ENCODE data around the gene TEX38. TPM values are rescaled to one million over a fixed set of nuclear protein-coding genes. Genes with fewer than 3 reads are reported as not detected.
"Not testable (repeated sequence)": the region's sequence is repeated elsewhere in the genome, so short reads cannot be mapped to it uniquely, and the experiment has no call there.

Gene TEX38
- polyA plus RNA-seq (ENCODE audit: insufficient read length in 3 of 3), result under 1 TPM; 0.24 to 0.64 (median 0.57) TPM
- long read RNA-seq, donor 1, result 0 reads
- long read RNA-seq, donor 2, result 0 reads
- long read RNA-seq, donor 3, result 0 reads
- long read RNA-seq, donor 4, result 0 reads
- long read RNA-seq, donor 5, result 0 reads
- long read RNA-seq, donor 6, result 0 reads
- long read RNA-seq, donor 7, result 0 reads
- long read RNA-seq, donor 8, result 0 reads
- long read RNA-seq, donor 9, result 0 reads
- long read RNA-seq, donor 10, result 0 reads
- long read RNA-seq, donor 11, result 0 reads
- long read RNA-seq, donor 12, result 0 reads
- long read RNA-seq, donor 13, result 0 reads
- long read RNA-seq, donor 14, result 0 reads
- long read RNA-seq, donor 15, result 0 reads
- long read RNA-seq, donor 16, result 0 reads

DNA sequence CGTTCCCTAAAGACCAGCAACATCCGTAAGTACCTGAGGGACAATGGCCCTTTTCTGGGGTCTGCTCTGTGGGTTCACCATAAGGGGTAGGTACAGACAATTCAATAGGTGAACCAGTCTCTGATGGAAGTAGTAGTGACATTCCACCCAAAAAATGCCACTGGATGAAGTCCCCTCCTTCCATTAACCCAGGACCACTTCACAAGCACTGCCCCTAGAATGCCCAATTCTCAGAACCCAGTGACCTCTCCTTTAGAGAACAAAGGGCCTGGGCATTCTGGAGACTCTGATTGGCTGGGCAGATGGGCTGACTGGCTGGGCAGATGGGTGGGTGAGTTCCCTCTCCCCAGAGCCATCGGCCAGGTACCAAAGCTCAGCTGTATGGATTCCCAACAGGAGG lies at the start of gene TEX38:
Gene TEX38 (plus strand): TSS at position 301 of the 400 bp plus-strand sequence. CDS start 81 bp downstream, at position 382.
- DNase-seq (ENCODE audit: extremely low read depth in 1 of 11, low read depth in 9 of 11, low spot score in 4 of 11), result no peak

GRCh38 chr1:46621930-46622329 lies 49.7 kb upstream of the TEX38 start:
- no peak for DNase-seq (ENCODE audit: extremely low read depth in 1 of 11, low read depth in 9 of 11, low spot score in 4 of 11)

DNA sequence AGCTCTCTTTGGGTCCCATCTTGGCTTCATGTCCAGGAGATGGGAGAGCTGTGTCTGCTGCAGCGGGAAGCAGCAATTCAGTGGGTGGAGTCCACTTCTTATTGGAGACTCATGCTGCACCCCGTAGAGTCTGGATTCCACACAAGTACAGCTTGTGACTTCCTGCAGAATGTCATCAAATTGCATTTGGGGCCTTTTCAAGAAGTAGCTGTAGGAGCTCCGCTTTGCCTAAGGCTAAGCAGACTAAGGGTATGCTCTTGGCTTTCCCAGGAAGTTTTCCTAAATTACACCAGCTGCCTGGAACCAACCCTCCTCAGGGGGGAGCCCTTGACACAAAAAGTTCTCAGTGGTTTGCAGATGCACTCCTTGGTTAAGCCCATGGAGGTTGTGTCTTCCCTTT lies 49.3 kb upstream of the TEX38 start:
- DNase-seq (ENCODE audit: extremely low read depth in 1 of 11, low read depth in 9 of 11, low spot score in 4 of 11), result no peak

- no peak for DNase-seq (ENCODE audit: extremely low read depth in 1 of 11, low read depth in 9 of 11, low spot score in 4 of 11)
Measured at GRCh38 chr1:46623743-46624644, 47.7 kb upstream of the TEX38 start.

GRCh38 chr1:46630719-46631118 lies 40.9 kb upstream of the TEX38 start:
- no peak for DNase-seq (ENCODE audit: extremely low read depth in 1 of 11, low read depth in 9 of 11, low spot score in 4 of 11)

- DNase-seq (ENCODE audit: extremely low read depth in 1 of 11, low read depth in 9 of 11, low spot score in 4 of 11), result no peak
Measured at GRCh38 chr1:46635205-46635604, 36.4 kb upstream of the TEX38 start.

- no peak for DNase-seq (ENCODE audit: extremely low read depth in 1 of 11, low read depth in 9 of 11, low spot score in 4 of 11)
Measured at GRCh38 chr1:46637444-46638083, 34.1 kb upstream of the TEX38 start.

- no peak for DNase-seq (ENCODE audit: extremely low read depth in 1 of 11, low read depth in 9 of 11, low spot score in 4 of 11)
Measured at GRCh38 chr1:46638921-46639320, 32.7 kb upstream of the TEX38 start.

- no peak for DNase-seq (ENCODE audit: extremely low read depth in 1 of 11, low read depth in 9 of 11, low spot score in 4 of 11)
Measured at GRCh38 chr1:46639547-46639946, 32.1 kb upstream of the TEX38 start.

DNA sequence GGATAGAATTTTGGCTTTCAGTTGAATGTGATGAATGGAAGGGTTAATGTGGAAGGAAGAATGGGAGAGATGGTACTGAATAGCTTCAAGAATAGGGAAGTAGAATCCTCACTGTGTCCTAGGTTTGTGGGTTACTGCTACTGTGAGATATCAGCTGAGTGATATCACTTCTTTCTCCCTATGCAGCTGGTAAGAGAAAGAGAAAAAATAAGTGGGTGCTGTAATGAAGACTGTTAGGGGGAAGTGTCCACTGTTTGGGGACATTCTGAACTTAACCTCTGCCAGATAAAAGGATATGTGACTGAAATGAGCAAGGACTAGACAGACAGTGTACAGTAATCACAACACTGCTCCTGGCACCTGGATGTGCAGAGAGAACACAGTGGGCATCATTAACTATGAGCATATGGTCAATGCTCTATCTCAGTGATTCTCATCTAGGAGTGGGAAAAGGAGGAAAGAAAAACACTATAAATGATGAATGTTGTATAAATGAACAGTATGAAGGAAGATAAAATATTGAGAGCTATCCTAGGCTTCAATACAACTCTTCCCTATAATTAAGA lies 29.5 kb upstream of the TEX38 start:
- no peak for DNase-seq (ENCODE audit: extremely low read depth in 1 of 11, low read depth in 9 of 11, low spot score in 4 of 11)

- DNase-seq (ENCODE audit: extremely low read depth in 1 of 11, low read depth in 9 of 11, low spot score in 4 of 11), result peak in 2 of 11 donors; percentile 21
Measured at GRCh38 chr1:46643368-46643775, 28.3 kb upstream of the TEX38 start.

DNA sequence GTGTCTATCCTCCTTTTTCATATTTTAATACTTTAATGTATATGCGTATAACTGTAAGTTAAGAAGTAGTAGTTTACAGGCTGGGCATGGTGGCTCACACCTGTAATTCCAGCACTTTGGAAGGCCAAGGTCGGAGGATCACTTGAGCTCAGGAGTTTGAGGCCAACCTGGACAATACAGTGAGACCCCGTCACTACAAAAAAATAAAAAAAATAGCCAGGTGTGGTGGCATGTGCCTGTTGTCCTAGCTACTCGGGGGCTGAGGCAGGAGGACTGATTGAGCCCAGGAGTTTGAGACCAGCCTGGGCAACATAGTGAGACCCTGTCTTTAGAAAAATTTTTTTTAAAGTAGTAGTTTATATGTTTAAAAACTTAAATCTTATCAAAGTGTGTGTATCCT lies 25.8 kb upstream of the TEX38 start:
- no peak for DNase-seq (ENCODE audit: extremely low read depth in 1 of 11, low read depth in 9 of 11, low spot score in 4 of 11)

- no peak for DNase-seq (ENCODE audit: extremely low read depth in 1 of 11, low read depth in 9 of 11, low spot score in 4 of 11)
Measured at GRCh38 chr1:46646331-46646730, 25.3 kb upstream of the TEX38 start.

- no peak for DNase-seq (ENCODE audit: extremely low read depth in 1 of 11, low read depth in 9 of 11, low spot score in 4 of 11)
Measured at GRCh38 chr1:46646844-46647243, 24.8 kb upstream of the TEX38 start.

DNA sequence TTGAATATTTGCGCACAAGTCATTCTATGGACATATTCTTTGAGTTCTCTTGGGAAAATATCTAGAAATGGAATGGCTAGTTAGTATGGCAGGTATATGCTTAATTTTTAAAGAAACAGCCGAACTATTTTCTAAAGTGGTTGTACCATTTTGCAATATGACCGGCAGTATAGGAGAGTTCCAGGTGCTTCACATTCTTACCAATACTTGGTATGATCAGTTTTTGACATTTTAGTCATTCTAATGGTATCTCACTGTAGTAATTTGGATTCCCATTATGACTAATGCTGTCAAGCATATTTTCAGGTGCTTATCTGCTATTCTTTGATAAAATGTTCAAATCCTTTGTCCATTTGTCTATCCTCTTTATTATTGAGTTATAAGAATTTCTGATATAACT lies 24.0 kb upstream of the TEX38 start:
- no peak for DNase-seq (ENCODE audit: extremely low read depth in 1 of 11, low read depth in 9 of 11, low spot score in 4 of 11)

DNA sequence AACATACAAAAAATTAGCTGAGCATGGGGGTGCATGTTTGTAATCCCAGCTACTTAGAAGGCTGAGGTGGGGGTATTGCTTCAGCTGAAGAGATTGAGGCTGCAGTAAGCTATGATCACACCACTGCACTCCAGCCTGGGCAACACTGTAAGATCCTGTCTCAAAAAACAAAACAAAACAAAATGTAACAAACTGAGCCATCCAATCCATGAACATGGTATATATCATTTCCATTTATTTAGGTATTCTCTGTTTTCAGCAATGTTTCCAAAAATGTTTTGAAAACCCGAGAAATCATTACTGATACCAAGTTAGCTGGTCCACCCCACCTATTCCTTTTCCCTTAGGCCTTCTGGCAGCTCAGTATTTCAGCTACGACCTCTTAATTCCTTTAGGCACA lies 21.9 kb upstream of the TEX38 start:
- no peak for DNase-seq (ENCODE audit: extremely low read depth in 1 of 11, low read depth in 9 of 11, low spot score in 4 of 11)

- DNase-seq (ENCODE audit: extremely low read depth in 1 of 11, low read depth in 9 of 11, low spot score in 4 of 11), result no peak
Measured at GRCh38 chr1:46650491-46650890, 21.2 kb upstream of the TEX38 start.

DNA sequence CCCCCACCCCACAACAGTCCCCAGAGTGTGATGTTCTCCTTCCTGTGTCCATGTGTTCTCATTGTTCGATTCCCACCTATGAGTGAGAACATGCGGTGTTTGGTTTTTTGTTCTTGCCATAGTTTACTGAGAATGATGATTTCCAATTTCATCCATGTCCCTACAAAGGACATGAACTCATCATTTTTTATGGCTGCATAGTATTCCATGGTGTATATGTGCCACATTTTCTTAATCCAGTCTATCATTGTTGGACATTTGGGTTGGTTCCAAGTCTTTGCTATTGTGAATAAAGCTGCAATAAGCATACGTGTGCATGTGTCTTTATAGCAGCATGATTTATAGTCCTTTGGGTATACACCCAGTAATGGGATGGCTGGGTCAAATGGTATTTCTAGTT lies 20.5 kb upstream of the TEX38 start:
- not testable (repeated sequence) for DNase-seq (ENCODE audit: extremely low read depth in 1 of 11, low read depth in 9 of 11, low spot score in 4 of 11)

DNA sequence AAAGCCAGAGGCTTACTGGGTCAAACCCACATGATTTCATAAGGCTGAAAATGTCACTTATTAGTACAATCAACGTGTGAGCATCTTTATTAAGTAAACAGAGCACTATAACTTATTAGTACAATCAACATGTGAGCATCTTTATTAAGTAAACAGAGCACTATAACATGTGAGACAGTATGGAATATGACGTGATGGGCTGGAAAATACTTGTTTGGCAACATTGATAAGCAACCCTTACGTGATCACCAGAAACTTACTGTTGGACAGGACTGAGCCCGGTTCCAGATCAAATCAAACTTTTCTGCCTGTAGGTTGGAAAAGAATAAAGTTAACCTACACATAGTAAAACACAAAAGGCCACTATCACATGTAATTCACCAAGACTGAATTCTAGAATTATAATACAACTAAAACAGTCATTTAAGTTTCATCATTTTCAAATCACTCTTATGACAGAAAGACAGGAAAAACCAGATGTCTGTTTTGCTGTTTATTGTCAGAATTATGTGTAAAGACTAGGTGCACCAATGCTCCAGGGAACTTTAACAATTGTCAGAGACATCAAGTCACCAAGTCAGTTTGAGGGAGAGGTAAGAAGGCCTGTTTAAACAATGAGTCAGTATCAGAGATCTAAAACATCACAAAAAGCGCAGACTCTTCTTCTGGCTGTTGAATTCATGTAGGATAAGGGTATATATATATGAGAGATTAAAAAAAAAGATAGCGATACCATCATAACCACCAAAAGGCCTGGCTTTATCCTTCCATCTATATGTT lies 19.1 kb upstream of the TEX38 start:
- no peak for DNase-seq (ENCODE audit: extremely low read depth in 1 of 11, low read depth in 9 of 11, low spot score in 4 of 11)
